ENCODE measurements around the gene OR51L1. TPM values are rescaled to one million over a fixed set of nuclear protein-coding genes. Genes with fewer than 3 reads are reported as not detected.
"Not testable (repeated sequence)": the region's sequence is repeated elsewhere in the genome, so short reads cannot be mapped to it uniquely, and the experiment has no call there.

Gene OR51L1
- total RNA-seq: not detected

- H3K27me3 ChIP-seq: no peaks in the 10 kb centered on the region
- DNase-seq (ENCODE audit: low spot score in 2 of 2): no peak
- intact Hi-C loops (cut with DNase I): no loop called here
- no peak within 1 kb of the TSS for H3K4me3 ChIP-seq
- H3K9me3 ChIP-seq: no peaks in the 10 kb centered on the region
- no peaks in the 10 kb centered on the region for H3K4me1 ChIP-seq
- no peak within 1 kb of the TSS for H3K27ac ChIP-seq
- TF ChIP-seq, protein P1, sequence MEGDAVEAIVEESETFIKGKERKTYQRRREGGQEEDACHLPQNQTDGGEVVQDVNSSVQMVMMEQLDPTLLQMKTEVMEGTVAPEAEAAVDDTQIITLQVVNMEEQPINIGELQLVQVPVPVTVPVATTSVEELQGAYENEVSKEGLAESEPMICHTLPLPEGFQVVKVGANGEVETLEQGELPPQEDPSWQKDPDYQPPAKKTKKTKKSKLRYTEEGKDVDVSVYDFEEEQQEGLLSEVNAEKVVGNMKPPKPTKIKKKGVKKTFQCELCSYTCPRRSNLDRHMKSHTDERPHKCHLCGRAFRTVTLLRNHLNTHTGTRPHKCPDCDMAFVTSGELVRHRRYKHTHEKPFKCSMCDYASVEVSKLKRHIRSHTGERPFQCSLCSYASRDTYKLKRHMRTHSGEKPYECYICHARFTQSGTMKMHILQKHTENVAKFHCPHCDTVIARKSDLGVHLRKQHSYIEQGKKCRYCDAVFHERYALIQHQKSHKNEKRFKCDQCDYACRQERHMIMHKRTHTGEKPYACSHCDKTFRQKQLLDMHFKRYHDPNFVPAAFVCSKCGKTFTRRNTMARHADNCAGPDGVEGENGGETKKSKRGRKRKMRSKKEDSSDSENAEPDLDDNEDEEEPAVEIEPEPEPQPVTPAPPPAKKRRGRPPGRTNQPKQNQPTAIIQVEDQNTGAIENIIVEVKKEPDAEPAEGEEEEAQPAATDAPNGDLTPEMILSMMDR (IDR thresholded peaks at IDR 0.05): no peak
- H3K36me3 ChIP-seq: no peaks in the 10 kb centered on the region
These were observed at the start of gene OR51L1 for GRCh38 chr11:4994551-4994950. Gene OR51L1 (plus strand): TSS chr11:4994851. CDS start chr11:4998983, 4,132 bp downstream.

DNA sequence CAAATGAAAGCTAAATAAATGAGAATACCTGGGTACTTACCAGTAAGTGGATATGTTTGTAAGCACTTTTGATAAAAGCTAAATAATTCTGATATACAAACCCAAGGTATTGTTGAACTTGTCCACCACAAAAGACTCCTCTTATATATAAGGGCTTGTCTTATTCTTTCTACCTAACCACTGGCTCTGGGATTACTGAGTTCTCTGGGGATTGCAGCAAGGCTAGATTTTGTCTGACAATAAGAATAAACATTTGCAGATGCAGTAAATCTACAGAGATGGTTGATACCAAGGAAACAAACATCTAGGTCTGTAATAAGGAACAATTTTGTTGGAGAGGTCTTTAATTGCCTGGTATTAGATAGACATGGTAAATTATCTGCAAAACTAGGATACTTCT lies 47.1 kb upstream of the OR51L1 start, which contains the start of gene OR51A4:
Gene OR51A4, minus strand, starts transcription at position 101 of the 400 bp plus-strand sequence. CDS start 505 bp downstream, outside the sequence.
- H3K9me3 ChIP-seq: no peaks in the 10 kb centered on the region
- TF ChIP-seq, protein P1 (IDR thresholded peaks at IDR 0.05): no peak
- DNase-seq (ENCODE audit: low spot score in 2 of 2): no peak
- intact Hi-C loops (cut with DNase I): no loop called here
- H3K27me3 ChIP-seq: no peaks in the 10 kb centered on the region
- H3K4me3 ChIP-seq: no peak within 1 kb of the TSS
- H3K36me3 ChIP-seq: no peaks in the 10 kb centered on the region
- H3K27ac ChIP-seq: no peak within 1 kb of the TSS
- H3K4me1 ChIP-seq: no peaks in the 10 kb centered on the region

DNA sequence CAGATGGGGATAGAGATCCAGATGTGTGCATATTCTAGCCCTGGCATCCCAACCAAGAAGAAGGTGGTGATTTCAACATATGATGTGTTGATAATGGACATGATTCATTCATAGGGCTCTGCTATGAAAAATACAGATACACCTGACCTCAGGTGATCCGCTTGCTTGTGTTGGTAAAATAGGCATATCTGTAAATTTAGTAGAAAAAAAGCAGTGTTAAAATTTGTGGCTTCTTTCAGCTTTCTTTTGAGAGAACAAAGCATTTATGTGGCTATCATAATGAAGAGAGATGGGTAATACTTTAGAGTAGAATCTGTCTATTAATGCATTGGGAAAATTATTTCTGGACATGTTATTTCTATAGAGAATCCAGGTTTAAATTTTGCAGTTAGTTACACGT lies 39.0 kb upstream of the OR51L1 start, which contains the start of gene OR51A2:
Gene OR51A2, minus strand, starts transcription at position 101 of the 400 bp plus-strand sequence. Its CDS starts 0 bp downstream, at position 101.
- intact Hi-C loops (cut with DNase I); H3K27me3 ChIP-seq; H3K4me1 ChIP-seq; H3K4me3 ChIP-seq; H3K27ac ChIP-seq; DNase-seq (ENCODE audit: low spot score in 2 of 2); H3K36me3 ChIP-seq; H3K9me3 ChIP-seq: not testable (repeated sequence)

DNA sequence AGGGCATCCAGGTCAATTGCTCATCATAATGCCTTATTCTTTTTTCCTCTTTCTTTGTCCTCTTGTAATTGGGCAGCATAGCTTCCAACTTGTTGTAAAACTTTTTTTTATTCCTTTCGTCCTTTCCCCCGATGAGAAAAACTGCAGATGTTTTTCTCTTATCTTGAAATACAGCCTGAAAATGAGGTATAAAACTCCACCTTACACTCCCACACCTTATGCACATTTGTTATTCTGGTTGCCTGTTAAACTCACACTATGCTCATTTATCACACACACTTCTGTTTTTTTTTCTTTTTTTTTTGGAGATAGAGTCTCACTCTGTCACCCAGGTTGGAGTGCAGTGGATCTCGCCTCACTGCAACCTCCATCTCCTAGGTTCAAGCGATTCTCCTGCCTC lies 37.3 kb upstream of the OR51L1 start:
- Histone ChIP-seq H3K4me3 (no peak overlapping the region), H3K27ac (no peak overlapping the region), H3K36me3 (no peaks in the 10 kb centered on the region), H3K27me3 (no peaks in the 10 kb centered on the region), H3K9me3 (no peaks in the 10 kb centered on the region), H3K4me1 (no peaks in the 10 kb centered on the region)
- intact Hi-C loops (cut with DNase I): no loop called here
- DNase-seq (ENCODE audit: low spot score in 2 of 2): no peak
- TF ChIP-seq, protein P1 (IDR thresholded peaks at IDR 0.05): no peak

DNA sequence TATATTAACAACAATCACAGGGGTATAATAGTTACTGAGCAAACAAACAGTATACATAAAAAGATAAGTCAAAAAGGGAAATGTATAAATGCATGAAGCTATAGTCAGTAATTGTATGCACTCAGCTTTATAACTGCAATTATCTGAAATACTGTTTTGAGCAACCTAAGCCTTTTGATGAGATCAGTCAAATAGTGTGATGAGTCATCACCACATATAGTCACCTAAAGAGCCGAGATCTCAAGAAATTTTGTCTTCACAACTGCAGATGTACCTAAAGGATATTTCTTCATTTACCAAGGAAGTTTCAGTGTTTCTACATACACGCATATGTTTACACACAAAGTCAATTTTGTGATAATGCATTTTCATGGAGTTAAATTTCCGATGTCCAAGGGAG lies 33.8 kb upstream of the OR51L1 start:
- intact Hi-C loops (cut with DNase I): no loop called here
- Histone ChIP-seq H3K4me3 (no peak overlapping the region), H3K27ac (no peak overlapping the region), H3K4me1 (no peaks in the 10 kb centered on the region), H3K36me3 (no peaks in the 10 kb centered on the region), H3K9me3 (no peaks in the 10 kb centered on the region), H3K27me3 (no peaks in the 10 kb centered on the region)
- no peak for DNase-seq (ENCODE audit: low spot score in 2 of 2)
- TF ChIP-seq, protein P1 (IDR thresholded peaks at IDR 0.05): no peak

DNA sequence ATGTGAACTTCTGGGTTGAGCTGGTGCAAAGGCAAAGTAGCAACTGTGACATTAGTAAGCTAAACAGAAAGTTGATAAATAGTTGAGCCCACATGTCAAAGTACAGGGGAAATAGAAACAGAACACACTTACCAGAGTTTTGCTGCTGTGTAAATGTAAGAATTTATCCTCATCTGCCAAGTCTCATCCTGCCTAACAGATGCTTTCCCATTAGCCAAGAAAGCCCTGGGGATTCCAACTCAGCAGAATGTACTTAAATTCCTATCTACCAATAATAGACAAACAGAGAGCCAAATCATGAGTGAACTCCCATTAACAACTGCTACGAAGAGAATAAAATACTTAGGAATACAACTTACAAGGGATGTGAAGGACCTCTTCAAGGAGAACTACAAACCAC lies 31.8 kb upstream of the OR51L1 start:
- no peaks in the 10 kb centered on the region for H3K27me3 ChIP-seq

More for the DNA sequence above, 31.8 kb upstream of the OR51L1 start:
- no peak overlapping the region for H3K4me3 ChIP-seq
- H3K9me3 ChIP-seq: no peaks in the 10 kb centered on the region
- no peak overlapping the region for H3K27ac ChIP-seq
- DNase-seq (ENCODE audit: low spot score in 2 of 2): no peak
- H3K4me1 ChIP-seq: no peaks in the 10 kb centered on the region
- TF ChIP-seq, protein P1 (IDR thresholded peaks at IDR 0.05): no peak
- intact Hi-C loops (cut with DNase I): no loop called here
- no peaks in the 10 kb centered on the region for H3K36me3 ChIP-seq

All from ascending aorta (tissue), 2 donors.